HCT116 (cell line): ENCODE data around the gene ETNK1. TPM values are rescaled to one million over a fixed set of nuclear protein-coding genes. Genes with fewer than 3 reads are reported as not detected.
A peak's percentile ranks its signal among the peaks of the same experiment; 100 is the strongest.

Experiments
- ATAC-seq: fragments of 200-7000 bp; cut with Tn5 transposase; 2 replicates; pipeline ENCODE4 v1.9.1; 2020; ENCODE audit warnings: mild to moderate bottlenecking, moderate library complexity
- BruUV-seq: library from RNA; stranded (reverse); fragments of 400-500 nt; replicated peaks from 2 replicates; lab custom pipeline; 2021; lab: Mats Ljungman, UMichigan
- CTCF ChIA-PET: fragments of 300-600 bp; sonication (Branson Sonifier 250); formaldehyde crosslinking; loops from one replicate; lab custom pipeline; 2021; ENCODE audit warnings: antibody characterized with exemption; lab: Charles Lee
- POLR2A ChIA-PET: fragments of 300-600, 350-600 bp; sonication (Branson Sonifier 250); formaldehyde crosslinking; loops from one replicate; lab custom pipeline; 2021; ENCODE audit warnings: antibody characterized with exemption; lab: Charles Lee
- RAD21 ChIA-PET, 2 experiments: fragments of 300-600 bp; sonication (Branson Sonifier 250); formaldehyde crosslinking; loops; one replicate each; lab custom pipeline; 2023; ENCODE audit warnings: low total read pairs in 2 of 2; ENCODE audit not compliant: uncharacterized antibody in 2 of 2, unreplicated experiment in 2 of 2, low non-redundant PET in 1 of 2; lab: Charles Lee
- DNase-seq: peaks from one replicate; pipeline ENCODE4 v3.0.0-alpha.2; 2010; ENCODE audit warnings: low read depth, low spot score
- H2AFZ ChIP-seq: fragments of 200-600 bp; shearing (Covaris generic), sonication (generic); 2 replicates; pipeline ENCODE4 v1.6.1; 2017; ENCODE audit warnings: low read depth, mixed run types, mixed read lengths, antibody characterized with exemption, low read length; ENCODE audit not compliant: poor library complexity, severe bottlenecking
- H3K27ac ChIP-seq: 2 replicates; pipeline ENCODE4 v1.5.1; 2012; ENCODE audit warnings: low read depth, low read length
- H3K27me3 ChIP-seq: fragments of 200-600 bp; sonication (generic); 2 replicates; pipeline ENCODE4 v1.6.1; 2016; ENCODE audit warnings: mixed run types, low read length, mixed read lengths; ENCODE audit not compliant: insufficient read depth
- H3K36me3 ChIP-seq, 2 experiments: fragments of 200-500 bp in 1 of 2; fragments of 200-600 bp in 1 of 2; sonication (Bioruptor generic) in 1 of 2; sonication (generic) in 1 of 2; 2 replicates each; pipeline versions ENCODE4 v1.5.1 to v1.6.1; 2014 to 2016; ENCODE audit warnings: low read length in 2 of 2, inconsistent platforms in 1 of 2, mixed read lengths in 1 of 2, mixed run types in 1 of 2; ENCODE audit not compliant: insufficient read depth in 2 of 2, control insufficient read depth in 1 of 2
- H3K4me1 ChIP-seq, 2 experiments: fragments of 200-600 bp in 1 of 2; sonication (generic) in 1 of 2; 2 replicates each; pipeline versions ENCODE4 v1.5.1 to v1.6.1; 2012 to 2017; ENCODE audit warnings: low read length in 2 of 2, inconsistent platforms in 1 of 2, mild to moderate bottlenecking in 1 of 2, mixed read lengths in 1 of 2, mixed run types in 1 of 2, moderate library complexity in 1 of 2; ENCODE audit not compliant: insufficient read depth in 2 of 2, control insufficient read depth in 1 of 2
- H3K4me2 ChIP-seq: fragments of 200-600 bp; sonication (generic); 2 replicates; pipeline ENCODE4 v1.6.1; 2017; ENCODE audit warnings: mixed run types, low read length, mixed read lengths
- H3K4me3 ChIP-seq, 2 experiments: fragments of 200-600 bp in 1 of 2; sonication (generic) in 1 of 2; replicated peaks in 1 of 2; 2 replicates each; pipeline ENCODE4 v1.5.1; 2011 to 2016; ENCODE audit warnings: low read length in 2 of 2, control low read depth in 1 of 2, low read depth in 1 of 2, mild to moderate bottlenecking in 1 of 2, mixed read lengths in 1 of 2, mixed run types in 1 of 2
- H3K79me2 ChIP-seq: fragments of 200-600 bp; sonication (generic); 2 replicates; pipeline ENCODE4 v1.6.1; 2017; ENCODE audit warnings: mild to moderate bottlenecking, mixed run types, low read length, moderate library complexity, mixed read lengths; ENCODE audit not compliant: insufficient read depth
- H3K9ac ChIP-seq: fragments of 200-600 bp; sonication (generic); 2 replicates; pipeline ENCODE4 v1.6.1; 2016; ENCODE audit warnings: low read length, mixed read lengths
- H3K9me2 ChIP-seq: fragments of 200-600 bp; sonication (generic), shearing (Covaris generic); 2 replicates; pipeline ENCODE4 v1.6.1; 2017; ENCODE audit warnings: mixed run types, mild to moderate bottlenecking, moderate library complexity; ENCODE audit not compliant: insufficient read depth
- H3K9me3 ChIP-seq, 2 experiments: fragments of 200-500 bp in 1 of 2; fragments of 200-600 bp in 1 of 2; sonication (Bioruptor generic) in 1 of 2; sonication (generic) in 1 of 2; 2 replicates each; pipeline ENCODE4 v1.6.1; 2014 to 2017; ENCODE audit warnings: low read length in 2 of 2, mixed read lengths in 2 of 2, inconsistent platforms in 1 of 2, low read depth in 1 of 2, mild to moderate bottlenecking in 1 of 2, mixed run types in 1 of 2, moderate library complexity in 1 of 2; ENCODE audit not compliant: control insufficient read depth in 1 of 2, insufficient read depth in 1 of 2
- H4K20me1 ChIP-seq: fragments of 200-600 bp; sonication (generic), shearing (Covaris generic); 2 replicates; pipeline ENCODE4 v1.6.1; 2017; ENCODE audit warnings: mixed run types, mild to moderate bottlenecking, moderate library complexity; ENCODE audit not compliant: insufficient read depth
- CTCF ChIP-seq, 3 experiments: fragments of 200-600 bp in 1 of 3; sonication (generic) in 1 of 3; IDR thresholded peaks in 2 of 3; conservative IDR thresholded peaks in 1 of 3; 2 replicates each; pipeline ENCODE4 v1.5.1; 2012 to 2017; ENCODE audit warnings: low read depth in 2 of 3, low read length in 2 of 3, antibody characterized with exemption in 1 of 3, borderline replicate concordance in 1 of 3, control low read depth in 1 of 3, mild to moderate bottlenecking in 1 of 3, mixed read lengths in 1 of 3, mixed run types in 1 of 3, moderate library complexity in 1 of 3; ENCODE audit not compliant: insufficient read depth in 1 of 3
- EGR1 ChIP-seq: IDR thresholded peaks from 2 replicates; pipeline ENCODE4 v1.6.1; 2012; ENCODE audit warnings: low read depth
- ELF1 ChIP-seq: IDR thresholded peaks from 2 replicates; pipeline ENCODE4 v1.6.1; 2012; ENCODE audit warnings: low read depth, borderline replicate concordance
- EZH2 ChIP-seq: fragments of 200-600 bp; sonication (generic); IDR thresholded peaks from 2 replicates; pipeline ENCODE4 v1.6.1; 2017; ENCODE audit warnings: antibody characterized with exemption, mixed run types
- FOSL1 ChIP-seq: IDR thresholded peaks from 2 replicates; pipeline ENCODE4 v1.6.1; 2012; ENCODE audit warnings: low read depth
- REST ChIP-seq: IDR thresholded peaks from 2 replicates; pipeline ENCODE4 v1.6.1; 2012; ENCODE audit warnings: low read depth
- SIN3A ChIP-seq: IDR thresholded peaks from 2 replicates; pipeline ENCODE4 v1.6.1; 2012; ENCODE audit warnings: low read depth
- SP1 ChIP-seq: IDR thresholded peaks from 2 replicates; pipeline ENCODE4 v1.6.1; 2012; ENCODE audit warnings: low read depth
- ZBTB33 ChIP-seq: IDR thresholded peaks from 2 replicates; pipeline ENCODE4 v1.6.1; 2011; ENCODE audit warnings: mild to moderate bottlenecking, low read length, moderate library complexity; ENCODE audit not compliant: insufficient replicate concordance; ENCODE audit errors: extremely low read depth
- ZFX ChIP-seq: fragments of 450-650 bp; IDR thresholded peaks from 2 replicates; pipeline ENCODE4 v1.6.1; 2017
- ZNF274 ChIP-seq: fragments of 200-500 bp; sonication (Bioruptor generic); IDR thresholded peaks from 2 replicates; pipeline ENCODE4 v1.6.1; 2014; ENCODE audit warnings: mild to moderate bottlenecking, low read depth, low read length, inconsistent platforms
- intact Hi-C: fragments of 100-400 bp; cut with micrococcal nuclease; formaldehyde crosslinking; loops from 2 replicates; pipeline ENCODE4 v1.10.0; 2022
- total RNA-seq: library from RNA; stranded (reverse); gene quantifications from one replicate; pipeline ENCODE4 v1.2.1, GENCODE V29; 2021; ENCODE audit not compliant: unreplicated experiment
- TF ChIP-seq, protein P1 (sequence below): IDR thresholded peaks from 2 replicates; pipeline ENCODE4 v1.6.1; 2012
- TF ChIP-seq, protein P2 (sequence below): IDR thresholded peaks from 2 replicates; pipeline ENCODE4 v1.6.1; 2012

Gene ETNK1
- total RNA-seq, 1 experiment from 2014 or later: 83.6 TPM

- intact Hi-C loops: no loop called here
- Histone ChIP-seq H4K20me1 (0 out of 2 replicates have a peak, but pooled peaks cover 5% of the 10 kb centered on the region), H3K4me1 (peaks cover 9 to 20% of the 10 kb centered on the region in 2 experiments; a peak in 3 of 4 replicates), H3K27me3 (no peaks in the 10 kb centered on the region), H3K9ac (peak overlapping the region; percentile 84), H2AFZ (no peak overlapping the region), H3K79me2 (peaks cover 46% of the 10 kb centered on the region), H3K4me3 (peak overlapping the region; percentile 70 to 86), H3K27ac (peak overlapping the region; percentile 88), H3K36me3 (no peaks in the 10 kb centered on the region), H3K9me2 (no peaks in the 10 kb centered on the region), H3K4me2 (peak overlapping the region; percentile 81), H3K9me3 (no peaks in the 10 kb centered on the region)
- ATAC-seq: peak; percentile 37
- DNase-seq: no peak
- BruUV-seq: TSS peak; percentile 98
- POLR2A ChIA-PET: interaction anchor here (0.8 to 1.6 kb wide), 5 partner anchors 12 to 44 kb away, joined by 3 to 6 read pairs (median 3); no protein-coding TSS in a partner anchor
- RAD21 ChIA-PET: interaction anchor here in 1 of 2 experiments (0.6 kb wide), 1 partner anchor 34 kb away, joined by 3 read pairs; no protein-coding TSS in a partner anchor
- TF ChIP-seq EGR1 (no peak), SIN3A (no peak), ZBTB33 (no peak), ELF1 (no peak), FOSL1 (no peak), REST (no peak), ZNF274 (no peak), SP1 (no peak), EZH2 (no peak), ZFX (no peak), CTCF (IDR thresholded peaks at IDR 0.05 in 2 of 3, conservative IDR thresholded peaks at IDR 0.05 in 1 of 3; ENCODE audit: borderline replicate concordance in 1 of 3, insufficient read depth in 1 of 3, low read depth in 2 of 3, low read length in 2 of 3) (no peak)
- TF ChIP-seq, protein P1, sequence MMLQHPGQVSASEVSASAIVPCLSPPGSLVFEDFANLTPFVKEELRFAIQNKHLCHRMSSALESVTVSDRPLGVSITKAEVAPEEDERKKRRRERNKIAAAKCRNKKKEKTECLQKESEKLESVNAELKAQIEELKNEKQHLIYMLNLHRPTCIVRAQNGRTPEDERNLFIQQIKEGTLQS: no peak
- TF ChIP-seq, protein P2, sequence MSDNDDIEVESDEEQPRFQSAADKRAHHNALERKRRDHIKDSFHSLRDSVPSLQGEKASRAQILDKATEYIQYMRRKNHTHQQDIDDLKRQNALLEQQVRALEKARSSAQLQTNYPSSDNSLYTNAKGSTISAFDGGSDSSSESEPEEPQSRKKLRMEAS: no peak
- CTCF ChIA-PET: interaction anchor here (1.5 kb wide), 1 partner anchor 95 kb away, joined by 4 read pairs; no protein-coding TSS in a partner anchor
These were observed 462 bp upstream of the ETNK1 start for GRCh38 chr12:22624548-22624869.
